ENCODE data around the gene RAP1A. TPM values are rescaled to one million over a fixed set of nuclear protein-coding genes. Genes with fewer than 3 reads are reported as not detected.
A peak's percentile ranks its signal among the peaks of the same experiment; 100 is the strongest.

RAP1A gene
- polyA plus RNA-seq, 1 of the 3 experiments (the other 2 are of a cell fraction), result 17.7 TPM

- H3K27me3 ChIP-seq (ENCODE audit: insufficient read depth), result no peaks in the 10 kb centered on the region
- no peaks in the 10 kb centered on the region for H3K36me3 ChIP-seq (replicated peaks in 1 of 2; ENCODE audit: control insufficient read depth in 1 of 2, insufficient read depth in 2 of 2, low read length in 1 of 2)
- H3K4me1 ChIP-seq (ENCODE audit: control insufficient read depth in 1 of 2, insufficient read depth in 2 of 2, low read depth in 1 of 2, low read length in 1 of 2), result peaks cover 10 to 11% of the 10 kb centered on the region in 2 experiments
- H3K9ac ChIP-seq, result no peak overlapping the region
- peak overlapping the region; percentile 60; the same call in 1 of the 2 replicates for H3K4me2 ChIP-seq
- H3K9me2 ChIP-seq, result no peaks in the 10 kb centered on the region
- CTCF ChIA-PET, result interaction anchor here (1.6 to 2.2 kb wide), 2 partner anchors 12 to 64 kb away, joined by 4 to 6 read pairs; no protein-coding TSS in a partner anchor
- no peak overlapping the region for H2AFZ ChIP-seq (ENCODE audit: low read depth)
- no peak for DNase-seq
- POLR2A ChIA-PET, result no interaction called here
- no peaks in the 10 kb centered on the region for H4K20me1 ChIP-seq (ENCODE audit: insufficient read depth)
- H3K9me3 ChIP-seq, result no peaks in the 10 kb centered on the region
- WGBS (ENCODE audit: low lambda C conversion rate), result 15% methylated on average over 2 of the region's 2 CpGs
- peaks cover 9% of the 10 kb centered on the region for H3F3A ChIP-seq (replicated peaks; ENCODE audit: insufficient read depth)
- no peak overlapping the region for H3K4me3 ChIP-seq (ENCODE audit: low read depth in 2 of 2, low read length in 1 of 2)
- H3K79me2 ChIP-seq (ENCODE audit: insufficient read depth), result no peaks in the 10 kb centered on the region
- H3K27ac ChIP-seq (ENCODE audit: low read depth in 2 of 2, low read length in 1 of 2), result 0 out of 4 replicates have a peak overlapping the region, but pooled peaks of 1 of the 2 experiments have one; percentile 26
- TF ChIP-seq TEAD4 (IDR thresholded peaks at IDR 0.05; ENCODE audit: borderline replicate concordance, insufficient read depth) (peak; percentile 77; the same call in 1 of the 2 replicates), PBX3 (IDR thresholded peaks at IDR 0.05) (peak; percentile 97), GABPA (IDR thresholded peaks at IDR 0.05; ENCODE audit: low read depth) (no peak), POLR2AphosphoS5 (IDR thresholded peaks at IDR 0.05; ENCODE audit: low read depth, low read length) (no peak), SMC3 (IDR thresholded peaks at IDR 0.05; ENCODE audit: low read depth, low read length) (0 out of 2 replicates have a peak, but pooled peaks have one; percentile 8), FOSL2 (IDR thresholded peaks at IDR 0.05; ENCODE audit: borderline replicate concordance, low read depth) (peak; percentile 35; the same call in 1 of the 2 replicates), RFX5 (IDR thresholded peaks at IDR 0.05; ENCODE audit: low read length) (no peak), RCOR1 (IDR thresholded peaks at IDR 0.05; ENCODE audit: low read length) (no peak), CHD2 (IDR thresholded peaks at IDR 0.05; ENCODE audit: low read length, partially characterized antibody) (no peak), ELF1 (IDR thresholded peaks at IDR 0.05) (no peak), EP300 (IDR thresholded peaks at IDR 0.05; ENCODE audit: borderline replicate concordance in 1 of 2, low read depth in 1 of 2, low read length in 1 of 2) (peak; percentile 17 to 76; a peak in 1 of 4 replicates), NFIC (IDR thresholded peaks at IDR 0.05; ENCODE audit: borderline replicate concordance) (peak; percentile 95), FOXJ3 (CRISPR knock-in tag; IDR thresholded peaks at IDR 0.05) (no peak), SIN3A (IDR thresholded peaks at IDR 0.05; ENCODE audit: borderline replicate concordance, low read depth, low read length) (0 out of 2 replicates have a peak, but pooled peaks have one; percentile 27), MAX (IDR thresholded peaks at IDR 0.05; ENCODE audit: low read depth) (peak; percentile 32; the same call in 1 of the 2 replicates), TAF1 (IDR thresholded peaks at IDR 0.05; ENCODE audit: borderline replicate concordance, low read depth, low read length) (no peak), RXRA (IDR thresholded peaks at IDR 0.05; ENCODE audit: borderline replicate concordance, low read depth) (peak; percentile 80; the same call in 1 of the 2 replicates), MEF2A (IDR thresholded peaks at IDR 0.05; ENCODE audit: borderline replicate concordance, low read depth) (no peak), JUND (IDR thresholded peaks at IDR 0.05) (peak; percentile 43), REST (IDR thresholded peaks at IDR 0.05; ENCODE audit: low read depth, low read length) (0 out of 2 replicates have a peak, but pooled peaks have one; percentile 32), FOXM1 (IDR thresholded peaks at IDR 0.05; ENCODE audit: low read depth) (no peak), YY1 (IDR thresholded peaks at IDR 0.05; ENCODE audit: low read depth) (no peak), NRF1 (IDR thresholded peaks at IDR 0.05; ENCODE audit: low read depth, low read length) (no peak), TCF12 (IDR thresholded peaks at IDR 0.05) (peak; percentile 93), USF1 (IDR thresholded peaks at IDR 0.05; ENCODE audit: borderline replicate concordance, low read depth) (no peak), RAD21 (IDR thresholded peaks at IDR 0.05; ENCODE audit: low read length) (no peak), IRF3 (IDR thresholded peaks at IDR 0.05; ENCODE audit: low read depth, low read length) (no peak)
Observed at GRCh38 chr1:111571987-111572386, 47.6 kb upstream of the RAP1A start.
